Stomach (tissue), 9 donors: ENCODE results near the gene SDC3. TPM values are rescaled to one million over a fixed set of nuclear protein-coding genes. Genes with fewer than 3 reads are reported as not detected.
A peak's percentile ranks its signal among the peaks of the same experiment; 100 is the strongest.

ENCODE experiments used
- DNase-seq, 2 donors: peaks; one replicate each; pipeline versions ENCODE4 v3.0.0 to v3.0.0-alpha.2; 2013 to 2019
- H3K27ac ChIP-seq, 5 donors: fragments of 200-600 bp in 4 of 5; sonication (generic) in 4 of 5; one replicate each; pipeline ENCODE4 v1.5.1; 2013 to 2019; ENCODE audit warnings: mild to moderate bottlenecking in 1 of 5, moderate library complexity in 1 of 5
- H3K27me3 ChIP-seq, 3 donors: fragments of 200-600 bp; sonication (generic); one replicate each; pipeline ENCODE4 v1.5.1; 2017 to 2019; ENCODE audit warnings: mixed run types in 1 of 3
- H3K36me3 ChIP-seq, 4 donors: fragments of 200-600 bp; sonication (generic); 1 replicate in 3 of 4; 2 replicates in 1 of 4; pipeline ENCODE4 v1.5.1; 2016 to 2019
- H3K4me1 ChIP-seq, 4 donors: fragments of 200-600 bp; sonication (generic); one replicate each; pipeline ENCODE4 v1.5.1; 2016 to 2019
- H3K4me3 ChIP-seq, 4 donors: fragments of 200-600 bp; sonication (generic) in 3 of 4; one replicate each; pipeline ENCODE4 v1.5.1; 2016 to 2019; ENCODE audit warnings: mild to moderate bottlenecking in 1 of 4
- H3K9me3 ChIP-seq, 4 donors: fragments of 200-600 bp; sonication (generic); one replicate each; pipeline ENCODE4 v1.5.1; 2016 to 2019
- EP300 ChIP-seq: sonication (generic); formaldehyde crosslinking; IDR thresholded peaks from one replicate; pipeline ENCODE4 v1.6.1; 2017; ENCODE audit warnings: antibody characterized with exemption
- POLR2A ChIP-seq, 4 donors: fragments of 450-650 bp; IDR thresholded peaks; one replicate each; pipeline ENCODE4 v1.6.1; 2016; ENCODE audit warnings: antibody characterized with exemption in 4 of 4, control low read depth in 2 of 4, mild to moderate bottlenecking in 1 of 4, moderate library complexity in 1 of 4
- POLR2AphosphoS5 ChIP-seq, 3 donors: sonication (generic); formaldehyde crosslinking; IDR thresholded peaks; one replicate each; pipeline ENCODE4 v1.6.1; 2016; ENCODE audit warnings: antibody characterized with exemption in 3 of 3
- WGBS, 5 donors: extraction: QIAGEN DNeasy Blood & Tissue Kit in 3 of 5; methylation state at CpG; one replicate each; pipeline versions ENCODE4 v1.1.5 to v1.1.7; 2013 to 2018; 5-methylcytosine and 5-hydroxymethylcytosine counted together
- intact Hi-C: fragments of 100-400 bp; cut with DNase I; formaldehyde crosslinking; loops from one replicate; pipeline ENCODE4 v1.15.1; 2023; ENCODE audit warnings: low total_unique reads
- polyA plus RNA-seq, 3 donors: library from polyadenylated mRNA; stranded (reverse); fragments of 200-250 nt; gene quantifications; one replicate each; pipeline ENCODE4 v1.2.3, GENCODE V29; 2013
- total RNA-seq, 5 donors: library from RNA; depleted of rRNA; stranded (reverse); fragments of >200 nt; gene quantifications; one replicate each; pipeline versions ENCODE4 v1.1.0 to v1.2.3, GENCODE V29; 2014 to 2016
- TF ChIP-seq, protein P1 (sequence below), 7 experiments: fragments of 450-650 bp in 4 of 7; fragments of 200-600 bp in 3 of 7; sonication (generic) in 3 of 7; IDR thresholded peaks; one replicate each; pipeline ENCODE4 v1.5.1; 2016 to 2019; ENCODE audit warnings: antibody characterized with exemption in 7 of 7, control low read depth in 2 of 7, mild to moderate bottlenecking in 1 of 7
- donor health status: healthy with polysubstance abuse.
- donor health status: Bipolar disorder and iron deficiency.
- donor health status: healthy.

SDC3 gene
- total and polyA plus RNA-seq, 8 donors = 0.58 to 47.2 (median 15.2) TPM

DNA sequence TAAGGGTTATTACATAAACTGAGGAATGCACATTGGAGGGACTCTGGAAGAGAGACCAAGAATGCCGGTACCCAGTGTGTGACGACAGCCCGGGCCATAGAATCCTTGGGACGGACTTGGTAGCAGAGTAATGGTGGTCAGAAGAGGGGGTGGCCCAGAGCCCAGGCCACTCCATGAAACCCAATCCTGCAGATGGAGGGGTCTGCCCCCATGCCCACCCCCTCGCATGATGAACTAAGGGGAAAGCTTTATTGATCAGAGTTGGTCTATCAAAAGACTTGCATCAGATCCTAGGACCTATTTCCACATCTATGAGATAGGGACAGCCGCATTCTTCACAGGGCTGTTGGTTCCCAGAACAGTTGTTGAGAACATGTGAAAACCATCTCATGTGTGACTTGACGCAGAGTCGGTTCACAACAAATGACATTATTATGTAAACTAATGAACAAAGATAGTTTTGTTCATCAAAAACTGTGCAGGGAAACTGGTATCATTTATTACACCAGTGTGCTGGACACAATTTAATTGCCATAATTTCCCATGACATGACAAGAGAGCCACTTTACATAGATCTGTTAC, 21.5 kb upstream of the SDC3 start:
- no peak for DNase-seq
- intact Hi-C loops = no loop called here
- H3K9me3 ChIP-seq = no peaks in the 10 kb centered on the region
- no peak overlapping the region for H3K27ac ChIP-seq
- WGBS, 5 donors = 63 to 76% (median 67%) methylated on average over 8 of the region's 8 CpGs
- H3K27me3 ChIP-seq = no peaks in the 10 kb centered on the region
- H3K4me3 ChIP-seq = no peak overlapping the region
- TF ChIP-seq EP300 = no peak
- TF ChIP-seq, protein P1, sequence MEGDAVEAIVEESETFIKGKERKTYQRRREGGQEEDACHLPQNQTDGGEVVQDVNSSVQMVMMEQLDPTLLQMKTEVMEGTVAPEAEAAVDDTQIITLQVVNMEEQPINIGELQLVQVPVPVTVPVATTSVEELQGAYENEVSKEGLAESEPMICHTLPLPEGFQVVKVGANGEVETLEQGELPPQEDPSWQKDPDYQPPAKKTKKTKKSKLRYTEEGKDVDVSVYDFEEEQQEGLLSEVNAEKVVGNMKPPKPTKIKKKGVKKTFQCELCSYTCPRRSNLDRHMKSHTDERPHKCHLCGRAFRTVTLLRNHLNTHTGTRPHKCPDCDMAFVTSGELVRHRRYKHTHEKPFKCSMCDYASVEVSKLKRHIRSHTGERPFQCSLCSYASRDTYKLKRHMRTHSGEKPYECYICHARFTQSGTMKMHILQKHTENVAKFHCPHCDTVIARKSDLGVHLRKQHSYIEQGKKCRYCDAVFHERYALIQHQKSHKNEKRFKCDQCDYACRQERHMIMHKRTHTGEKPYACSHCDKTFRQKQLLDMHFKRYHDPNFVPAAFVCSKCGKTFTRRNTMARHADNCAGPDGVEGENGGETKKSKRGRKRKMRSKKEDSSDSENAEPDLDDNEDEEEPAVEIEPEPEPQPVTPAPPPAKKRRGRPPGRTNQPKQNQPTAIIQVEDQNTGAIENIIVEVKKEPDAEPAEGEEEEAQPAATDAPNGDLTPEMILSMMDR (IDR thresholded peaks at IDR 0.05) = no peak
- TF ChIP-seq POLR2AphosphoS5 (IDR thresholded peaks at IDR 0.05) = no peak
- no peak for TF ChIP-seq POLR2A (IDR thresholded peaks at IDR 0.05)
- peaks cover 23 to 45% (median 44%) of the 10 kb centered on the region in 4 donors for H3K36me3 ChIP-seq
- H3K4me1 ChIP-seq = no peaks in the 10 kb centered on the region

- WGBS, 5 donors = 44 to 48% (median 46%) methylated on average over 6 of the region's 6 CpGs
- Histone ChIP-seq H3K4me1 (no peaks in the 10 kb centered on the region), H3K9me3 (no peaks in the 10 kb centered on the region), H3K4me3 (no peak overlapping the region), H3K36me3 (peaks cover 17 to 38% (median 37%) of the 10 kb centered on the region in 4 donors), H3K27me3 (no peaks in the 10 kb centered on the region), H3K27ac (no peak overlapping the region)
- TF ChIP-seq POLR2A (IDR thresholded peaks at IDR 0.05) = no peak
- TF ChIP-seq EP300 = no peak
- TF ChIP-seq POLR2AphosphoS5 (IDR thresholded peaks at IDR 0.05) = peak in 1 of 3 donors; percentile 4
- TF ChIP-seq, protein P1 (IDR thresholded peaks at IDR 0.05) = peak in 5 of 7 experiments; percentile 29 to 60 (median 52)
- DNase-seq = peak; percentile 42 to 62
- intact Hi-C loops = no loop called here
These were observed 20.8 kb upstream of the SDC3 start for GRCh38 chr1:30929135-30929889.

- H3K4me1 ChIP-seq = no peaks in the 10 kb centered on the region
- H3K4me3 ChIP-seq = no peak overlapping the region
- no peak for DNase-seq
- no peaks in the 10 kb centered on the region for H3K27me3 ChIP-seq
- H3K36me3 ChIP-seq = peaks cover 12 to 33% (median 32%) of the 10 kb centered on the region in 4 donors
- 80 to 93% (median 85%) methylated on average over 2 of the region's 2 CpGs for WGBS, 5 donors
- no peaks in the 10 kb centered on the region for H3K9me3 ChIP-seq
- no peak for TF ChIP-seq EP300
- TF ChIP-seq, protein P1 (IDR thresholded peaks at IDR 0.05) = no peak
- TF ChIP-seq POLR2A (IDR thresholded peaks at IDR 0.05) = no peak
- no peak for TF ChIP-seq POLR2AphosphoS5 (IDR thresholded peaks at IDR 0.05)
- H3K27ac ChIP-seq = no peak overlapping the region
- intact Hi-C loops = no loop called here
These were observed 20.2 kb upstream of the SDC3 start for GRCh38 chr1:30928789-30929134.

DNA sequence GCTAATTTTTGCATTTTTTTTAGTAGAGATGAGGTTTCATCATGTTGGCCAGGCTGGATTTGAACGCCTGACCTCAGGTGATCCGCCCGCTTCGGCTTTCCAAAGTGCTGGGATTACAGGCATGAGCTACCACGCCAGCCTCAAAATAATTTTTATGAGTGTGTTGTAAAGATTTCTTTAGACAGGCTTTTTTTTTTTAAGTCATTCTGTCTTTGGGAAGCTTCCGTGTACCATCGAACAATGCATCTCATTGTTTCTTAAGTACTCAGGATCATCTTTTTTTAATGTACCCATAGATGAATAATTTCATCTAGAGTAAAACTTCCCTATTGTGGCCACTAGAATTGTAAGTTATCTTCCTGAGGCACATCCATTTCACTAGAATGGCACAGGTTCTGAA, 19.6 kb upstream of the SDC3 start:
- Histone ChIP-seq H3K36me3 (peaks cover 6 to 27% (median 26%) of the 10 kb centered on the region in 4 donors), H3K4me3 (no peak overlapping the region), H3K4me1 (no peaks in the 10 kb centered on the region), H3K27ac (no peak overlapping the region), H3K9me3 (no peaks in the 10 kb centered on the region), H3K27me3 (no peaks in the 10 kb centered on the region)
- TF ChIP-seq EP300 (no peak), POLR2AphosphoS5 (IDR thresholded peaks at IDR 0.05) (no peak), POLR2A (IDR thresholded peaks at IDR 0.05) (no peak)
- TF ChIP-seq, protein P1 (IDR thresholded peaks at IDR 0.05) = no peak
- intact Hi-C loops = no loop called here
- WGBS, 5 donors = 75 to 94% (median 90%) methylated on average over 7 of the region's 7 CpGs
- DNase-seq = no peak
